ENCODE data around the gene LGALS9. TPM values are rescaled to one million over a fixed set of nuclear protein-coding genes. Genes with fewer than 3 reads are reported as not detected.

Gene LGALS9
- total and polyA plus RNA-seq, 2 donors (not counting 1 experiment from before 2014, with no cell fraction given): 65.9 to 197 TPM

GRCh38 chr17:27634026-27634335, 3.0 kb downstream of the LGALS9 start:
- H3K4me2 ChIP-seq (replicated peaks; ENCODE audit: low read depth, low read length, poor library complexity, severe bottlenecking): peak overlapping the region; percentile 50
- peaks cover 69% of the 10 kb centered on the region for H3K79me2 ChIP-seq (ENCODE audit: control insufficient read depth, insufficient read depth, low read length)
- no peak for ATAC-seq (ENCODE audit: low read depth)
- no CpG with 5 or more reads among the region's 1 CpG for WGBS (ENCODE audit: insufficient coverage)
- DNase-seq: no peak
- Mint-ChIP-seq H3K4me1 (peaks cover 55% of the 10 kb centered on the region), H3K27me3 (no peaks in the 10 kb centered on the region), H3K4me3 (peak overlapping the region; percentile 88), H3K27ac (peak overlapping the region; percentile 90), H3K9me3 (ENCODE audit: insufficient read depth) (no peaks in the 10 kb centered on the region)
- POLR2A ChIA-PET: no interaction called here
- H2AFZ ChIP-seq (ENCODE audit: insufficient read depth, low read depth, low read length, poor library complexity, severe bottlenecking): no peak overlapping the region
- intact Hi-C loops (cut with micrococcal nuclease): no loop called here
- H3K36me3 ChIP-seq (replicated peaks in 1 of 2; ENCODE audit: control extremely low read depth in 1 of 2, control insufficient read depth in 1 of 2, extremely low read depth in 1 of 2, insufficient read depth in 2 of 2, low read length in 1 of 2): peaks cover 0 to 5% of the 10 kb centered on the region in 2 experiments
- CTCF ChIA-PET: interaction anchor here (1.0 to 7.6 kb wide), 5 partner anchors 11 to 32 kb away, joined by 4 to 59 read pairs (median 5); no protein-coding TSS in a partner anchor
- H3K4me1 ChIP-seq (ENCODE audit: control insufficient read depth in 2 of 2, insufficient read depth in 2 of 2, low read length in 2 of 2): peaks cover 43 to 58% of the 10 kb centered on the region in 2 donors
- H3K9ac ChIP-seq (ENCODE audit: low read length): no peak overlapping the region
- peak overlapping the region; percentile 60 to 77 for H3K27ac ChIP-seq (ENCODE audit: low read length in 2 of 2)
- no peak for TF ChIP-seq EZH2 (IDR thresholded peaks at IDR 0.05; ENCODE audit: borderline replicate concordance, insufficient read depth, low read depth, low read length, poor library complexity, severe bottlenecking)
- TF ChIP-seq, protein P1, sequence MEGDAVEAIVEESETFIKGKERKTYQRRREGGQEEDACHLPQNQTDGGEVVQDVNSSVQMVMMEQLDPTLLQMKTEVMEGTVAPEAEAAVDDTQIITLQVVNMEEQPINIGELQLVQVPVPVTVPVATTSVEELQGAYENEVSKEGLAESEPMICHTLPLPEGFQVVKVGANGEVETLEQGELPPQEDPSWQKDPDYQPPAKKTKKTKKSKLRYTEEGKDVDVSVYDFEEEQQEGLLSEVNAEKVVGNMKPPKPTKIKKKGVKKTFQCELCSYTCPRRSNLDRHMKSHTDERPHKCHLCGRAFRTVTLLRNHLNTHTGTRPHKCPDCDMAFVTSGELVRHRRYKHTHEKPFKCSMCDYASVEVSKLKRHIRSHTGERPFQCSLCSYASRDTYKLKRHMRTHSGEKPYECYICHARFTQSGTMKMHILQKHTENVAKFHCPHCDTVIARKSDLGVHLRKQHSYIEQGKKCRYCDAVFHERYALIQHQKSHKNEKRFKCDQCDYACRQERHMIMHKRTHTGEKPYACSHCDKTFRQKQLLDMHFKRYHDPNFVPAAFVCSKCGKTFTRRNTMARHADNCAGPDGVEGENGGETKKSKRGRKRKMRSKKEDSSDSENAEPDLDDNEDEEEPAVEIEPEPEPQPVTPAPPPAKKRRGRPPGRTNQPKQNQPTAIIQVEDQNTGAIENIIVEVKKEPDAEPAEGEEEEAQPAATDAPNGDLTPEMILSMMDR (IDR thresholded peaks at IDR 0.05): no peak
- no peaks in the 10 kb centered on the region for H4K20me1 ChIP-seq (ENCODE audit: control insufficient read depth, insufficient read depth, low read length, poor library complexity, severe bottlenecking)
- peaks cover 0 to 4% (median 0%) of the 10 kb centered on the region in 3 donors for H3K9me3 ChIP-seq (ENCODE audit: control extremely low read depth in 1 of 3, control insufficient read depth in 2 of 3, insufficient read depth in 1 of 3, low read length in 2 of 3)
- H3K4me3 ChIP-seq (ENCODE audit: control extremely low read depth in 1 of 5, extremely low read depth in 1 of 5, insufficient read depth in 1 of 5, low read depth in 2 of 5, low read length in 4 of 5): no peak overlapping the region
- H3K27me3 ChIP-seq (replicated peaks in 1 of 4; ENCODE audit: control extremely low read depth in 1 of 4, control insufficient read depth in 3 of 4, insufficient read depth in 4 of 4, low read length in 3 of 4): no peaks in the 10 kb centered on the region

- H3K27ac Mint-ChIP-seq: peak overlapping the region; percentile 90
- POLR2A ChIA-PET: no interaction called here
- H3K27ac ChIP-seq (ENCODE audit: low read length in 2 of 2): peak overlapping the region; percentile 60 to 77
- peak overlapping the region; percentile 22 for H3K9ac ChIP-seq (ENCODE audit: low read length)
- H2AFZ ChIP-seq (ENCODE audit: insufficient read depth, low read depth, low read length, poor library complexity, severe bottlenecking): no peak overlapping the region
- ATAC-seq (ENCODE audit: low read depth) (no peak), DNase-seq (peak; percentile 45)
- peak overlapping the region; percentile 50 for H3K4me2 ChIP-seq (replicated peaks; ENCODE audit: low read depth, low read length, poor library complexity, severe bottlenecking)
- H3K4me1 ChIP-seq (ENCODE audit: control insufficient read depth in 2 of 2, insufficient read depth in 2 of 2, low read length in 2 of 2): peaks cover 43 to 58% of the 10 kb centered on the region in 2 donors
- H3K27me3 Mint-ChIP-seq: no peaks in the 10 kb centered on the region
- H3K9me3 Mint-ChIP-seq (ENCODE audit: insufficient read depth): no peaks in the 10 kb centered on the region
- H3K4me3 Mint-ChIP-seq: peak overlapping the region; percentile 59
- H3K4me1 Mint-ChIP-seq: peaks cover 55% of the 10 kb centered on the region
- H3K79me2 ChIP-seq (ENCODE audit: control insufficient read depth, insufficient read depth, low read length): peaks cover 69% of the 10 kb centered on the region
- H3K27me3 ChIP-seq (replicated peaks in 1 of 4; ENCODE audit: control extremely low read depth in 1 of 4, control insufficient read depth in 3 of 4, insufficient read depth in 4 of 4, low read length in 3 of 4): no peaks in the 10 kb centered on the region
- WGBS (ENCODE audit: insufficient coverage): no CpG with 5 or more reads among the region's 2 CpGs
- intact Hi-C loops (cut with micrococcal nuclease): no loop called here
- TF ChIP-seq EZH2 (IDR thresholded peaks at IDR 0.05; ENCODE audit: borderline replicate concordance, insufficient read depth, low read depth, low read length, poor library complexity, severe bottlenecking): no peak
- peaks cover 0 to 4% (median 0%) of the 10 kb centered on the region in 3 donors for H3K9me3 ChIP-seq (ENCODE audit: control extremely low read depth in 1 of 3, control insufficient read depth in 2 of 3, insufficient read depth in 1 of 3, low read length in 2 of 3)
- CTCF ChIA-PET: interaction anchor here (1.0 to 7.6 kb wide), 5 partner anchors 12 to 33 kb away, joined by 4 to 59 read pairs (median 5); no protein-coding TSS in a partner anchor
- peaks cover 0 to 6% of the 10 kb centered on the region in 2 experiments for H3K36me3 ChIP-seq (replicated peaks in 1 of 2; ENCODE audit: control extremely low read depth in 1 of 2, control insufficient read depth in 1 of 2, extremely low read depth in 1 of 2, insufficient read depth in 2 of 2, low read length in 1 of 2)
- no peak overlapping the region for H3K4me3 ChIP-seq (ENCODE audit: control extremely low read depth in 1 of 5, extremely low read depth in 1 of 5, insufficient read depth in 1 of 5, low read depth in 2 of 5, low read length in 4 of 5)
- no peaks in the 10 kb centered on the region for H4K20me1 ChIP-seq (ENCODE audit: control insufficient read depth, insufficient read depth, low read length, poor library complexity, severe bottlenecking)
Measured at GRCh38 chr17:27634776-27635175, 3.8 kb downstream of the LGALS9 start.
